GM12878 (cell line): ENCODE data around the gene ASIC2. TPM values are rescaled to one million over a fixed set of nuclear protein-coding genes. Genes with fewer than 3 reads are reported as not detected.

Experiments
- ATAC-seq: fragments of 200-7000 bp; cut with Tn5 transposase; 3 replicates; pipeline ENCODE4 v1.9.1; 2020; ENCODE audit warnings: mild to moderate bottlenecking, moderate library complexity
- BruUV-seq: library from RNA; stranded (reverse); fragments of 400-500 nt; replicated peaks from 2 replicates; lab custom pipeline; 2021; lab: Mats Ljungman, UMichigan
- CTCF ChIA-PET: fragments of 300-600 bp; sonication (Branson Sonifier 250); formaldehyde crosslinking; extraction: SDS; loops from one replicate; lab custom pipeline; 2021; ENCODE audit warnings: inconsistent platforms; lab: Yijun Ruan, JAX
- POLR2A ChIA-PET: fragments of 350-600 bp; formaldehyde crosslinking; extraction: SDS; loops from one replicate; lab custom pipeline; 2021; ENCODE audit warnings: inconsistent platforms; lab: Charles Lee
- RAD21 ChIA-PET: fragments of 300-600 bp; sonication (Branson Sonifier 250); formaldehyde crosslinking; loops from one replicate; lab custom pipeline; 2023; ENCODE audit warnings: antibody characterized with exemption; ENCODE audit not compliant: unreplicated experiment; lab: Charles Lee
- SMC1A ChIA-PET: fragments of 300-600 bp; sonication (Branson Sonifier 250); formaldehyde crosslinking; loops from one replicate; lab custom pipeline; 2023; ENCODE audit not compliant: unreplicated experiment, uncharacterized antibody; lab: Charles Lee
- DNase-seq: peaks from one replicate; pipeline ENCODE4 v3.0.0-alpha.2; 2011; ENCODE audit warnings: low read depth, low spot score
- FAIRE-seq: peaks from 3 replicates; lab custom pipeline; 2011; peaks lifted over from hg19 to GRCh38; lab: Jason Lieb, UNC
- H2AFZ ChIP-seq: 2 replicates; pipeline ENCODE4 v1.6.0; 2011; ENCODE audit warnings: low read depth, low read length, control low read depth; ENCODE audit not compliant: control insufficient read depth
- H3K27ac ChIP-seq: 2 replicates; pipeline ENCODE4 v1.5.1; 2011; ENCODE audit warnings: control low read depth; ENCODE audit not compliant: control insufficient read depth, insufficient read depth
- H3K27me3 ChIP-seq, 2 experiments: replicated peaks in 1 of 2; 2 replicates each; pipeline versions ENCODE4 v1.6.0 to v1.6.1; 2011; ENCODE audit warnings: low read length in 1 of 2; ENCODE audit not compliant: control insufficient read depth in 2 of 2, insufficient read depth in 2 of 2
- H3K36me3 ChIP-seq, 2 experiments: 2 replicates each; pipeline ENCODE4 v1.5.1; 2011; ENCODE audit warnings: low read length in 1 of 2; ENCODE audit not compliant: control insufficient read depth in 2 of 2, insufficient read depth in 2 of 2
- H3K4me1 ChIP-seq: 2 replicates; pipeline ENCODE4 v1.6.1; 2011; ENCODE audit warnings: mild to moderate bottlenecking, low read length, moderate library complexity, mixed read lengths; ENCODE audit not compliant: control insufficient read depth, insufficient read depth
- H3K4me2 ChIP-seq: 2 replicates; pipeline ENCODE4 v1.6.0; 2011; ENCODE audit warnings: control low read depth; ENCODE audit not compliant: control insufficient read depth, insufficient read depth
- H3K4me3 ChIP-seq: fragments of 200-600 bp; sonication (generic); 2 replicates; pipeline ENCODE4 v1.5.1; 2016
- H3K79me2 ChIP-seq: 2 replicates; pipeline ENCODE4 v1.6.0; 2011; ENCODE audit warnings: low read length; ENCODE audit not compliant: control insufficient read depth, insufficient read depth
- H3K9ac ChIP-seq: 2 replicates; pipeline ENCODE4 v1.8.0; 2011; ENCODE audit warnings: low read length, control low read depth, mixed read lengths; ENCODE audit not compliant: control insufficient read depth, insufficient read depth
- H3K9me3 ChIP-seq: replicated peaks from 3 replicates; pipeline ENCODE4 v1.5.1; 2011; ENCODE audit warnings: mild to moderate bottlenecking, low read length; ENCODE audit not compliant: control insufficient read depth, insufficient read depth
- H4K20me1 ChIP-seq: 2 replicates; pipeline ENCODE4 v1.6.0; 2011; ENCODE audit not compliant: control insufficient read depth, insufficient read depth
- BCL11A ChIP-seq: IDR thresholded peaks from 2 replicates; pipeline ENCODE4 v1.6.1; 2011; ENCODE audit warnings: low read depth, low read length
- DPF2 ChIP-seq: fragments of 450-650 bp; IDR thresholded peaks from 2 replicates; pipeline ENCODE4 v1.6.1; 2017; ENCODE audit warnings: mild to moderate bottlenecking
- HDAC2 ChIP-seq: fragments of 200-600 bp; sonication (generic); IDR thresholded peaks from 2 replicates; pipeline ENCODE4 v1.6.1; 2017
- MXI1 ChIP-seq: fragments of 150-350 bp; IDR thresholded peaks from 2 replicates; pipeline ENCODE4 v1.6.1; 2011; ENCODE audit warnings: low read depth, mild to moderate bottlenecking, inconsistent platforms, low read length, improper control_type of control experiment
- POLR2AphosphoS5 ChIP-seq: IDR thresholded peaks from 2 replicates; pipeline ENCODE4 v1.6.1; 2011; ENCODE audit warnings: mild to moderate bottlenecking, low read length, inconsistent platforms
- ZNF274 ChIP-seq: IDR thresholded peaks from one replicate; pipeline ENCODE4 v1.8.0; 2011; ENCODE audit not compliant: insufficient read length, insufficient read depth
- WGBS: methylation state at CpG from one replicate; pipeline ENCODE4 v1.1.6; 2016; ENCODE audit warnings: low lambda C conversion rate; ENCODE audit not compliant: insufficient replicate concordance, insufficient coverage; ENCODE audit errors: missing lambda C conversion rate; 5-methylcytosine and 5-hydroxymethylcytosine counted together
- in situ Hi-C: fragments of 300-500 bp; cut with MboI; formaldehyde crosslinking; loops from 9 replicates; pipeline ENCODE4 v1.14.3; 2018; ENCODE audit warnings: mixed read lengths
- intact Hi-C: fragments of 100-400 bp; cut with micrococcal nuclease; formaldehyde crosslinking; loops from one replicate; pipeline ENCODE4 v1.14.2; 2022; ENCODE audit not compliant: unreplicated experiment
- polyA plus RNA-seq, 11 experiments: library from polyadenylated mRNA; depleted of rRNA in 4 of 11; unstranded in 6 of 11; stranded (reverse) in 5 of 11; fragments of >200 nt; fragmentation: Nextera tagmentation in 4 of 11; fragmentation: Illumina TruSeq in 1 of 11; extraction: Ambion mirVana in 4 of 11; extraction: Trizol in 1 of 11; gene quantifications; 1 replicate in 1 of 11; 2 replicates in 10 of 11; pipeline versions ENCODE4 v1.2.1 to v1.2.3, GENCODE V29; 2011 to 2016; ENCODE audit warnings: inconsistent platforms in 2 of 11, missing spikeins in 2 of 11, low read depth in 1 of 11
- total RNA-seq, 4 experiments: library from RNA; depleted of rRNA in 3 of 4; stranded (reverse); fragments of >200 nt in 3 of 4; fragmentation: Illumina TruSeq in 1 of 4; extraction: Trizol in 1 of 4; gene quantifications; 2 replicates each; pipeline versions ENCODE4 v1.2.1 to v1.2.3, GENCODE V29; 2013 to 2021
- TF ChIP-seq, protein P1 (sequence below): fragments of 450-650 bp; IDR thresholded peaks from 2 replicates; pipeline ENCODE4 v1.6.1; 2017; ENCODE audit warnings: mild to moderate bottlenecking
- TF ChIP-seq, protein P2 (sequence below): IDR thresholded peaks from 2 replicates; pipeline ENCODE4 v1.6.1; 2012; ENCODE audit warnings: mild to moderate bottlenecking, low read depth, low read length
- TF ChIP-seq, protein P3 (sequence below): fragments of 450-650 bp; IDR thresholded peaks from 2 replicates; pipeline ENCODE4 v1.6.1; 2016; ENCODE audit warnings: mild to moderate bottlenecking
- TF ChIP-seq, protein P4 (sequence below): IDR thresholded peaks from 2 replicates; pipeline ENCODE4 v1.6.1; 2011; ENCODE audit warnings: low read depth, low read length, improper control_type of control experiment, borderline replicate concordance

ASIC2 gene
- total and polyA plus RNA-seq, 10 of the 15 experiments (the other 5 are each of a cell fraction or from before 2014, with no cell fraction given) = not detected

DNA sequence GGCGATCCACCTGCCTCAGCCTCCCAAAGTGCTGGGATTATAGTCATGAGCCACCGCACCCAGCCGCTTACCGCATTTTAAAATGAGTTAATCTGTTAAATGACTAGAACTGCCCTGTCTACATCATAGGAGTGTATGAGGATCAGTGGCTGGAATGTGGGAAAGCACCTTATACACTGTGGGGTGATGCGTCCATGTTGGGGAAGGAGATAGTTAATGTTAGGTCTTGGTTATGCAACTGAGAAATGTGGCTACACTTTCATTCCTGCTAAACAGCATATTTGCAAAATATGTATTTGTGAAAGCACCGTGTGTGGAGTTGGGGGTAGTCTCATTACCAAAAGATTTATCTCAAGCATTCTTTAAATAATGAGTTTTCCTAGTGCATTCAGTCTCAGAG is 193.8 kb downstream of the ASIC2 start:
- H3K9ac ChIP-seq = no peak overlapping the region
- peaks cover 0 to 6% of the 10 kb centered on the region in 2 experiments; a peak in 3 of 4 replicates for H3K27me3 ChIP-seq
- no peak overlapping the region for H2AFZ ChIP-seq
- DNase-seq (no peak), ATAC-seq (no peak), FAIRE-seq (no peak)
- no peaks in the 10 kb centered on the region for H3K9me3 ChIP-seq
- WGBS = 49% methylated on average over 6 of the region's 6 CpGs
- H3K79me2 ChIP-seq = no peaks in the 10 kb centered on the region
- H4K20me1 ChIP-seq = no peaks in the 10 kb centered on the region
- RAD21 ChIA-PET = no interaction called here
- H3K27ac ChIP-seq = no peak overlapping the region
- SMC1A ChIA-PET = no interaction called here
- in situ Hi-C loops = no loop called here
- intact Hi-C loops = no loop called here
- H3K4me1 ChIP-seq = no peaks in the 10 kb centered on the region
- no peaks in the 10 kb centered on the region for H3K36me3 ChIP-seq
- H3K4me3 ChIP-seq = no peak overlapping the region
- no TSS peak for BruUV-seq
- no peak for TF ChIP-seq POLR2AphosphoS5
- TF ChIP-seq, protein P1, sequence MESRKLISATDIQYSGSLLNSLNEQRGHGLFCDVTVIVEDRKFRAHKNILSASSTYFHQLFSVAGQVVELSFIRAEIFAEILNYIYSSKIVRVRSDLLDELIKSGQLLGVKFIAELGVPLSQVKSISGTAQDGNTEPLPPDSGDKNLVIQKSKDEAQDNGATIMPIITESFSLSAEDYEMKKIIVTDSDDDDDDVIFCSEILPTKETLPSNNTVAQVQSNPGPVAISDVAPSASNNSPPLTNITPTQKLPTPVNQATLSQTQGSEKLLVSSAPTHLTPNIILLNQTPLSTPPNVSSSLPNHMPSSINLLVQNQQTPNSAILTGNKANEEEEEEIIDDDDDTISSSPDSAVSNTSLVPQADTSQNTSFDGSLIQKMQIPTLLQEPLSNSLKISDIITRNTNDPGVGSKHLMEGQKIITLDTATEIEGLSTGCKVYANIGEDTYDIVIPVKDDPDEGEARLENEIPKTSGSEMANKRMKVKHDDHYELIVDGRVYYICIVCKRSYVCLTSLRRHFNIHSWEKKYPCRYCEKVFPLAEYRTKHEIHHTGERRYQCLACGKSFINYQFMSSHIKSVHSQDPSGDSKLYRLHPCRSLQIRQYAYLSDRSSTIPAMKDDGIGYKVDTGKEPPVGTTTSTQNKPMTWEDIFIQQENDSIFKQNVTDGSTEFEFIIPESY = no peak
- no peak for TF ChIP-seq MXI1
- TF ChIP-seq, protein P2, sequence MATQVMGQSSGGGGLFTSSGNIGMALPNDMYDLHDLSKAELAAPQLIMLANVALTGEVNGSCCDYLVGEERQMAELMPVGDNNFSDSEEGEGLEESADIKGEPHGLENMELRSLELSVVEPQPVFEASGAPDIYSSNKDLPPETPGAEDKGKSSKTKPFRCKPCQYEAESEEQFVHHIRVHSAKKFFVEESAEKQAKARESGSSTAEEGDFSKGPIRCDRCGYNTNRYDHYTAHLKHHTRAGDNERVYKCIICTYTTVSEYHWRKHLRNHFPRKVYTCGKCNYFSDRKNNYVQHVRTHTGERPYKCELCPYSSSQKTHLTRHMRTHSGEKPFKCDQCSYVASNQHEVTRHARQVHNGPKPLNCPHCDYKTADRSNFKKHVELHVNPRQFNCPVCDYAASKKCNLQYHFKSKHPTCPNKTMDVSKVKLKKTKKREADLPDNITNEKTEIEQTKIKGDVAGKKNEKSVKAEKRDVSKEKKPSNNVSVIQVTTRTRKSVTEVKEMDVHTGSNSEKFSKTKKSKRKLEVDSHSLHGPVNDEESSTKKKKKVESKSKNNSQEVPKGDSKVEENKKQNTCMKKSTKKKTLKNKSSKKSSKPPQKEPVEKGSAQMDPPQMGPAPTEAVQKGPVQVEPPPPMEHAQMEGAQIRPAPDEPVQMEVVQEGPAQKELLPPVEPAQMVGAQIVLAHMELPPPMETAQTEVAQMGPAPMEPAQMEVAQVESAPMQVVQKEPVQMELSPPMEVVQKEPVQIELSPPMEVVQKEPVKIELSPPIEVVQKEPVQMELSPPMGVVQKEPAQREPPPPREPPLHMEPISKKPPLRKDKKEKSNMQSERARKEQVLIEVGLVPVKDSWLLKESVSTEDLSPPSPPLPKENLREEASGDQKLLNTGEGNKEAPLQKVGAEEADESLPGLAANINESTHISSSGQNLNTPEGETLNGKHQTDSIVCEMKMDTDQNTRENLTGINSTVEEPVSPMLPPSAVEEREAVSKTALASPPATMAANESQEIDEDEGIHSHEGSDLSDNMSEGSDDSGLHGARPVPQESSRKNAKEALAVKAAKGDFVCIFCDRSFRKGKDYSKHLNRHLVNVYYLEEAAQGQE = no peak
- TF ChIP-seq HDAC2 = no peak
- TF ChIP-seq, protein P3, sequence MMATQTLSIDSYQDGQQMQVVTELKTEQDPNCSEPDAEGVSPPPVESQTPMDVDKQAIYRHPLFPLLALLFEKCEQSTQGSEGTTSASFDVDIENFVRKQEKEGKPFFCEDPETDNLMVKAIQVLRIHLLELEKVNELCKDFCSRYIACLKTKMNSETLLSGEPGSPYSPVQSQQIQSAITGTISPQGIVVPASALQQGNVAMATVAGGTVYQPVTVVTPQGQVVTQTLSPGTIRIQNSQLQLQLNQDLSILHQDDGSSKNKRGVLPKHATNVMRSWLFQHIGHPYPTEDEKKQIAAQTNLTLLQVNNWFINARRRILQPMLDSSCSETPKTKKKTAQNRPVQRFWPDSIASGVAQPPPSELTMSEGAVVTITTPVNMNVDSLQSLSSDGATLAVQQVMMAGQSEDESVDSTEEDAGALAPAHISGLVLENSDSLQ = no peak
- no peak for TF ChIP-seq BCL11A
- TF ChIP-seq ZNF274 = no peak
- no peak for TF ChIP-seq DPF2
- TF ChIP-seq, protein P4, sequence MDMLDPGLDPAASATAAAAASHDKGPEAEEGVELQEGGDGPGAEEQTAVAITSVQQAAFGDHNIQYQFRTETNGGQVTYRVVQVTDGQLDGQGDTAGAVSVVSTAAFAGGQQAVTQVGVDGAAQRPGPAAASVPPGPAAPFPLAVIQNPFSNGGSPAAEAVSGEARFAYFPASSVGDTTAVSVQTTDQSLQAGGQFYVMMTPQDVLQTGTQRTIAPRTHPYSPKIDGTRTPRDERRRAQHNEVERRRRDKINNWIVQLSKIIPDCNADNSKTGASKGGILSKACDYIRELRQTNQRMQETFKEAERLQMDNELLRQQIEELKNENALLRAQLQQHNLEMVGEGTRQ = no peak
- TF ChIP-seq, all 136 proteins: peak for 0
- CTCF ChIA-PET = no interaction called here
- H3K4me2 ChIP-seq = no peak overlapping the region
- POLR2A ChIA-PET = no interaction called here
